ENCODE data around the gene THSD4. TPM values are rescaled to one million over a fixed set of nuclear protein-coding genes. Genes with fewer than 3 reads are reported as not detected.

Gene THSD4
- total RNA-seq, 4 donors from 2014 or later, result 23.0 to 68.5 (median 48.6) TPM

- TF ChIP-seq POLR2A (IDR thresholded peaks at IDR 0.05), result no peak
- TF ChIP-seq, protein P1, sequence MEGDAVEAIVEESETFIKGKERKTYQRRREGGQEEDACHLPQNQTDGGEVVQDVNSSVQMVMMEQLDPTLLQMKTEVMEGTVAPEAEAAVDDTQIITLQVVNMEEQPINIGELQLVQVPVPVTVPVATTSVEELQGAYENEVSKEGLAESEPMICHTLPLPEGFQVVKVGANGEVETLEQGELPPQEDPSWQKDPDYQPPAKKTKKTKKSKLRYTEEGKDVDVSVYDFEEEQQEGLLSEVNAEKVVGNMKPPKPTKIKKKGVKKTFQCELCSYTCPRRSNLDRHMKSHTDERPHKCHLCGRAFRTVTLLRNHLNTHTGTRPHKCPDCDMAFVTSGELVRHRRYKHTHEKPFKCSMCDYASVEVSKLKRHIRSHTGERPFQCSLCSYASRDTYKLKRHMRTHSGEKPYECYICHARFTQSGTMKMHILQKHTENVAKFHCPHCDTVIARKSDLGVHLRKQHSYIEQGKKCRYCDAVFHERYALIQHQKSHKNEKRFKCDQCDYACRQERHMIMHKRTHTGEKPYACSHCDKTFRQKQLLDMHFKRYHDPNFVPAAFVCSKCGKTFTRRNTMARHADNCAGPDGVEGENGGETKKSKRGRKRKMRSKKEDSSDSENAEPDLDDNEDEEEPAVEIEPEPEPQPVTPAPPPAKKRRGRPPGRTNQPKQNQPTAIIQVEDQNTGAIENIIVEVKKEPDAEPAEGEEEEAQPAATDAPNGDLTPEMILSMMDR (IDR thresholded peaks at IDR 0.05), result no peak
- 79 to 90% methylated on average over 3 of the region's 3 CpGs for WGBS, 2 donors
- no peak overlapping the region for H3K4me3 ChIP-seq (replicated peaks in 1 of 3)
- intact Hi-C loops (cut with DNase I), result no loop called here
- H3K36me3 ChIP-seq, result no peaks in the 10 kb centered on the region
- H3K4me1 ChIP-seq, result no peaks in the 10 kb centered on the region
- no peaks in the 10 kb centered on the region for H3K27me3 ChIP-seq
- no peak for DNase-seq
- no peak overlapping the region for H3K27ac ChIP-seq
- H3K9me3 ChIP-seq, result no peaks in the 10 kb centered on the region
These were observed 339.8 kb downstream of the THSD4 start for GRCh38 chr15:71455107-71455506.

- Histone ChIP-seq H3K4me1 (no peaks in the 10 kb centered on the region), H3K27me3 (no peaks in the 10 kb centered on the region), H3K4me3 (replicated peaks in 1 of 3) (no peak overlapping the region), H3K36me3 (no peaks in the 10 kb centered on the region), H3K9me3 (no peaks in the 10 kb centered on the region), H3K27ac (no peak overlapping the region)
- TF ChIP-seq, protein P1 (IDR thresholded peaks at IDR 0.05), result no peak
- WGBS, 2 donors, result 81 to 82% methylated on average over 5 of the region's 5 CpGs
- no peak for DNase-seq
- intact Hi-C loops (cut with DNase I), result no loop called here
These were observed 340.6 kb downstream of the THSD4 start for GRCh38 chr15:71455878-71456277.

- H3K36me3 ChIP-seq, result no peaks in the 10 kb centered on the region
- DNase-seq, result no peak
- H3K27ac ChIP-seq, result no peak overlapping the region
- no peaks in the 10 kb centered on the region for H3K27me3 ChIP-seq
- H3K4me1 ChIP-seq, result no peaks in the 10 kb centered on the region
- intact Hi-C loops (cut with DNase I), result no loop called here
- TF ChIP-seq, protein P1 (IDR thresholded peaks at IDR 0.05), result no peak
- no peak for TF ChIP-seq POLR2A (IDR thresholded peaks at IDR 0.05)
- no peaks in the 10 kb centered on the region for H3K9me3 ChIP-seq
- H3K4me3 ChIP-seq (replicated peaks in 1 of 3), result no peak overlapping the region
These were observed 341.1 kb downstream of the THSD4 start for GRCh38 chr15:71456362-71456761.

- no peaks in the 10 kb centered on the region for H3K36me3 ChIP-seq
- H3K27me3 ChIP-seq, result no peaks in the 10 kb centered on the region
- TF ChIP-seq POLR2A (IDR thresholded peaks at IDR 0.05), result no peak
- TF ChIP-seq, protein P1 (IDR thresholded peaks at IDR 0.05), result no peak
- no peak for DNase-seq
- H3K4me1 ChIP-seq, result no peaks in the 10 kb centered on the region
- intact Hi-C loops (cut with DNase I), result no loop called here
- 95 to 96% methylated on average over 3 of the region's 3 CpGs for WGBS, 2 donors
- H3K9me3 ChIP-seq, result no peaks in the 10 kb centered on the region
- no peak overlapping the region for H3K27ac ChIP-seq
- no peak overlapping the region for H3K4me3 ChIP-seq (replicated peaks in 1 of 3)
These were observed 341.5 kb downstream of the THSD4 start for GRCh38 chr15:71456811-71457210.

DNA sequence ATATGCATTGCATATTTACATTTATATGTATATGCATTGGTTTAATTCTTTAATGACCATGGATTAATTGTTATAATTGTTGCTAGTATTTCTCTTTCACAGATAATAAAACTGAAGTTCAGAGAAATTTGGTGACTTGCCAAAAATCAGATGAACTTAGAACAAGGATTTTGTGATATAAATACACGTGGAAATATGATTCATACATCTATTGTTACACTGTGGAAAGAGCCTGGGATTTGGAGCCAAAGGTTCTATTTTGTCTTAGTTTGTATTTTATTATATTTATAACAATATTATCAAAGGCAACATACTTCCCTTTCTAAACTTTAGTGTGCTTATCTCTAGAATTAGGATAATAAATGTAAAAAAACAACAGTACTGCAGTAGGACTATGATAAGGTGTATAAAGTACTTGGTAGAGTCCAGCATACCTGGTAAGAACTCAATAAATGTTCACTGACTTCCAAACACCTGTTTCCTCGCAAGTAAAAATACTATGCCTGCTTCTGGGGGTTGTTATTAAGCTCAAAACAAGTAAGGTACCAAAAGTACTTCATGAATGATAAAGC lies 342.9 kb downstream of the THSD4 start:
- Histone ChIP-seq H3K27me3 (no peaks in the 10 kb centered on the region), H3K4me1 (no peaks in the 10 kb centered on the region), H3K36me3 (no peaks in the 10 kb centered on the region), H3K9me3 (no peaks in the 10 kb centered on the region), H3K4me3 (replicated peaks in 1 of 3) (no peak overlapping the region), H3K27ac (no peak overlapping the region)
- 73 to 82% methylated on average over 2 of the region's 2 CpGs for WGBS, 2 donors
- TF ChIP-seq, protein P1 (IDR thresholded peaks at IDR 0.05), result no peak
- no peak for TF ChIP-seq POLR2A (IDR thresholded peaks at IDR 0.05)
- no peak for DNase-seq
- intact Hi-C loops (cut with DNase I), result no loop called here

Data from thyroid gland (tissue), 4 donors.